ENCODE results near the gene NDP.

DNA sequence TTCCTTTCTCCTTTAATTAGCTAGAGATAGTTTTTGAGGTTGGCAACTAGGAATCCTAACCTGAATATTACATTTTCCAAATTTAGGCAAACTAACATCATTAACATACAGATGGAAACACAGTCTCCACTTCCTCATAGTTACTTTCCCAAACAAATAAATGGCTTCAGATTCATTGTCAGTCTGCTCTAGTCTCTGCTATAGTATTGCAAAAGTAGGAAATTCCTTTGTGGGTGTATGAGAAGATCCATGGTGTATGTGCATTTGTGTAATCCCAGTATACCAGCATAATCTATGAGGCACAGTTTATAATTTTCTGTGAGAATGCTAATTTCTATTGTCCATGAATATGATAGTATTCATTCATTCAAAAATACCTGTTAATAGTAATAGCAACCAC lies 3.0 kb upstream of the NDP start:
- TF ChIP-seq, protein P1, sequence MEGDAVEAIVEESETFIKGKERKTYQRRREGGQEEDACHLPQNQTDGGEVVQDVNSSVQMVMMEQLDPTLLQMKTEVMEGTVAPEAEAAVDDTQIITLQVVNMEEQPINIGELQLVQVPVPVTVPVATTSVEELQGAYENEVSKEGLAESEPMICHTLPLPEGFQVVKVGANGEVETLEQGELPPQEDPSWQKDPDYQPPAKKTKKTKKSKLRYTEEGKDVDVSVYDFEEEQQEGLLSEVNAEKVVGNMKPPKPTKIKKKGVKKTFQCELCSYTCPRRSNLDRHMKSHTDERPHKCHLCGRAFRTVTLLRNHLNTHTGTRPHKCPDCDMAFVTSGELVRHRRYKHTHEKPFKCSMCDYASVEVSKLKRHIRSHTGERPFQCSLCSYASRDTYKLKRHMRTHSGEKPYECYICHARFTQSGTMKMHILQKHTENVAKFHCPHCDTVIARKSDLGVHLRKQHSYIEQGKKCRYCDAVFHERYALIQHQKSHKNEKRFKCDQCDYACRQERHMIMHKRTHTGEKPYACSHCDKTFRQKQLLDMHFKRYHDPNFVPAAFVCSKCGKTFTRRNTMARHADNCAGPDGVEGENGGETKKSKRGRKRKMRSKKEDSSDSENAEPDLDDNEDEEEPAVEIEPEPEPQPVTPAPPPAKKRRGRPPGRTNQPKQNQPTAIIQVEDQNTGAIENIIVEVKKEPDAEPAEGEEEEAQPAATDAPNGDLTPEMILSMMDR (conservative IDR thresholded peaks at IDR 0.05 in 1 of 2, IDR thresholded peaks at IDR 0.05 in 1 of 2; ENCODE audit: extremely low read depth in 1 of 2, insufficient read depth in 1 of 2, low read depth in 1 of 2, low read length in 2 of 2): no peak
- no peak for TF ChIP-seq EZH2 (IDR thresholded peaks at IDR 0.05; ENCODE audit: borderline replicate concordance, low read length)
